ENCODE results near the gene PYCR2. TPM values are rescaled to one million over a fixed set of nuclear protein-coding genes. Genes with fewer than 3 reads are reported as not detected.

Gene PYCR2
- total RNA-seq, 1 donor from 2014 or later = 38.1 TPM

DNA sequence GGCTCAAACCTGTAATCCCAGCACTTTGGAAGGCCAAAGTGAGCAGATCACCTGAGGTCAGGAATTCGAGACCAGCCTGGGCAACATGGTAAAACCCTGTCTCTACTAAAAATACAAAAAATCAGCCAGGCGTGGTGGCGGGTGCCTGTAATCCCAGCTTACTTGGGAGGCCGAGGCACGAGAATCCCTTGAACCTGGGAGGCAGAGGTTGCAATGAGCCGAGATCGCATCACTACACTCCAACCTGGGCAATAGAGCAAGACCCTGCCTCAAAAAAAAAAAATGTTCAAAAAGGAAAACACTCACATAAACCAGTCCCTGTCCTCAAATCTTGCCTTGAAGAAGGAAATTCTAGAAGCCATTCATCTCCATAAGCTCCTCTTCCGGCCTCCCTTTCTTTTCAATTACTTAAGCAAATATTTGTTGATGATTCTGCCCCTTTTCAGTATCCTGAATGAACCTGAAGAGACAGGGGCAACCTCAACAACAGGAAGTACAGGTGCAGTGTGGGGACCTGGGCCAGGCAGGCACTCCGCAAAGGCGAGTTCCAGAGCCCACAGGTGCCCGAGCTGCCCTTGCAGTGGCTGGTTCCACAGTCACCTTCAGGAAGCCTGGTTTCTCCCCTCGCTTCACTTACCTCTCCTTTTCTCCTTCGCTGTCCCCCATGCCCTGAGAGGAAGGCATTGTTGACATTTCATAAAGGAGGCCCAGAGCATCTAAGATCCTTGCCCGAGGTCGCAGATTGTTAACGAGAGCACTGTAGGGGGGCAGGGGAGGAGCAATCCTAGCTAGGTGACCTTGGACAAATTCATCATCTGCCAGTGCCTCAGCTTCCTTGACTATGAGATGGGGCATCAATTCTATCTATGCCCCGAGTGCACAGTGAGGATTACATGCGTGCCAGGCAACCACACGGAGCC is 26.2 kb downstream of the PYCR2 start:
- Mint-ChIP-seq H3K36me3 (ENCODE audit: low read depth, unreplicated experiment) (peaks cover 1% of the 10 kb centered on the region), H3K4me3 (ENCODE audit: unreplicated experiment) (no peak overlapping the region), H3K9me3 (ENCODE audit: unreplicated experiment) (no peaks in the 10 kb centered on the region), H3K4me1 (ENCODE audit: low read depth, unreplicated experiment) (peaks cover 7% of the 10 kb centered on the region), H3K27me3 (ENCODE audit: low read depth, unreplicated experiment) (peaks cover 2% of the 10 kb centered on the region), H3K27ac (ENCODE audit: unreplicated experiment) (no peak overlapping the region)
- H3K9ac ChIP-seq (ENCODE audit: low read length) = no peak overlapping the region
- H3K4me3 ChIP-seq (ENCODE audit: insufficient read depth, low read depth, low read length) = no peak overlapping the region
- TF ChIP-seq EZH2 (IDR thresholded peaks at IDR 0.05; ENCODE audit: insufficient read depth, low read length) = no peak
- TF ChIP-seq, protein P1, sequence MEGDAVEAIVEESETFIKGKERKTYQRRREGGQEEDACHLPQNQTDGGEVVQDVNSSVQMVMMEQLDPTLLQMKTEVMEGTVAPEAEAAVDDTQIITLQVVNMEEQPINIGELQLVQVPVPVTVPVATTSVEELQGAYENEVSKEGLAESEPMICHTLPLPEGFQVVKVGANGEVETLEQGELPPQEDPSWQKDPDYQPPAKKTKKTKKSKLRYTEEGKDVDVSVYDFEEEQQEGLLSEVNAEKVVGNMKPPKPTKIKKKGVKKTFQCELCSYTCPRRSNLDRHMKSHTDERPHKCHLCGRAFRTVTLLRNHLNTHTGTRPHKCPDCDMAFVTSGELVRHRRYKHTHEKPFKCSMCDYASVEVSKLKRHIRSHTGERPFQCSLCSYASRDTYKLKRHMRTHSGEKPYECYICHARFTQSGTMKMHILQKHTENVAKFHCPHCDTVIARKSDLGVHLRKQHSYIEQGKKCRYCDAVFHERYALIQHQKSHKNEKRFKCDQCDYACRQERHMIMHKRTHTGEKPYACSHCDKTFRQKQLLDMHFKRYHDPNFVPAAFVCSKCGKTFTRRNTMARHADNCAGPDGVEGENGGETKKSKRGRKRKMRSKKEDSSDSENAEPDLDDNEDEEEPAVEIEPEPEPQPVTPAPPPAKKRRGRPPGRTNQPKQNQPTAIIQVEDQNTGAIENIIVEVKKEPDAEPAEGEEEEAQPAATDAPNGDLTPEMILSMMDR (IDR thresholded peaks at IDR 0.05; ENCODE audit: insufficient read depth, low read depth, low read length) = no peak
- no peaks in the 10 kb centered on the region for H3K9me3 ChIP-seq (ENCODE audit: insufficient read depth, low read depth, low read length)
- H3K27me3 ChIP-seq (ENCODE audit: insufficient read depth, low read length) = no peaks in the 10 kb centered on the region
- FAIRE-seq (no peak), DNase-seq (ENCODE audit: low read depth) (no peak)
- H3K27ac ChIP-seq (ENCODE audit: low read depth, low read length) = no peak overlapping the region
- no peaks in the 10 kb centered on the region for H4K20me1 ChIP-seq (ENCODE audit: insufficient read depth, low read length)
- no peak overlapping the region for H3K4me2 ChIP-seq (ENCODE audit: low read length)
- H2AFZ ChIP-seq (ENCODE audit: low read depth, low read length) = no peak overlapping the region
- no peaks in the 10 kb centered on the region for H3K36me3 ChIP-seq (ENCODE audit: insufficient read depth, low read length)
- peaks cover 6% of the 10 kb centered on the region for H3K4me1 ChIP-seq (ENCODE audit: insufficient read depth, low read length)
- no peaks in the 10 kb centered on the region for H3K79me2 ChIP-seq (ENCODE audit: insufficient read depth, low read length)

DNA sequence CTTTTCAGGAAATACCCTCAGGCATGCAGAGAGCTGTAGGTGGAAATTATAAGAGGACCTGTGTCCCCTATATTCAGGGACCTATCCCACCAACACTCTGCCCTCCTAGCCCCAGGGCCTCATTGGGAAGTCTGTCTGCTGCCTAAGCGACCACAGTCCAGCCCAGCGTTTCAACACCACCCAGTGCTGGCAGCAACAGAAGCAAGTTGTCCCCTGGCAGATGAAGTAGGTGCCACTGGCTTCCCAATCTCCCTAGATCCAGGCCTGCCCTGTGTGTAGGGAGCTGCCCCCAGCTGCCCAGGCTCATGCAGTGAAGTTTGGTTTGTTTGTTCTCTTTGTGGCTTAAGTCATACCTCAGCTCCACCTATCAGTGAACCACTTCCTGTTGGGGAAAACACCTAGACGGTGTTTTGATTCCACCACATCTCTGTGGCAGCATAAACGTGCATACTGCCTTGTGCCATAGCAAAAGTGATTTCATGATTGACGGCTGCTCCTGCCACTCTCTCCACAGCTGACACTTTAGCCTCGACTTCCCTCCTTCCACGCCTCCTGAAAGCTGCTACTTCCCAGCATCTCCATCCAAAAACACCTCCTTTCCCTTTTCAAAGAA is 27.0 kb downstream of the PYCR2 start:
- H3K27me3 Mint-ChIP-seq (ENCODE audit: low read depth, unreplicated experiment) = peaks cover 2% of the 10 kb centered on the region
- FAIRE-seq = no peak
- no peaks in the 10 kb centered on the region for H3K9me3 Mint-ChIP-seq (ENCODE audit: unreplicated experiment)
- Histone ChIP-seq H3K9me3 (ENCODE audit: insufficient read depth, low read depth, low read length) (no peaks in the 10 kb centered on the region), H3K4me3 (ENCODE audit: insufficient read depth, low read depth, low read length) (no peak overlapping the region), H3K4me1 (ENCODE audit: insufficient read depth, low read length) (peaks cover 6% of the 10 kb centered on the region), H3K4me2 (ENCODE audit: low read length) (no peak overlapping the region), H4K20me1 (ENCODE audit: insufficient read depth, low read length) (no peaks in the 10 kb centered on the region), H3K27me3 (ENCODE audit: insufficient read depth, low read length) (no peaks in the 10 kb centered on the region), H3K79me2 (ENCODE audit: insufficient read depth, low read length) (no peaks in the 10 kb centered on the region), H3K36me3 (ENCODE audit: insufficient read depth, low read length) (no peaks in the 10 kb centered on the region), H3K9ac (ENCODE audit: low read length) (no peak overlapping the region), H2AFZ (ENCODE audit: low read depth, low read length) (no peak overlapping the region), H3K27ac (ENCODE audit: low read depth, low read length) (no peak overlapping the region)
- H3K4me1 Mint-ChIP-seq (ENCODE audit: low read depth, unreplicated experiment) = peaks cover 7% of the 10 kb centered on the region
- H3K36me3 Mint-ChIP-seq (ENCODE audit: low read depth, unreplicated experiment) = no peaks in the 10 kb centered on the region
- no peak overlapping the region for H3K27ac Mint-ChIP-seq (ENCODE audit: unreplicated experiment)
- TF ChIP-seq EZH2 (IDR thresholded peaks at IDR 0.05; ENCODE audit: insufficient read depth, low read length) = no peak
- no peak overlapping the region for H3K4me3 Mint-ChIP-seq (ENCODE audit: unreplicated experiment)
- no peak for DNase-seq (ENCODE audit: low read depth)

DNA sequence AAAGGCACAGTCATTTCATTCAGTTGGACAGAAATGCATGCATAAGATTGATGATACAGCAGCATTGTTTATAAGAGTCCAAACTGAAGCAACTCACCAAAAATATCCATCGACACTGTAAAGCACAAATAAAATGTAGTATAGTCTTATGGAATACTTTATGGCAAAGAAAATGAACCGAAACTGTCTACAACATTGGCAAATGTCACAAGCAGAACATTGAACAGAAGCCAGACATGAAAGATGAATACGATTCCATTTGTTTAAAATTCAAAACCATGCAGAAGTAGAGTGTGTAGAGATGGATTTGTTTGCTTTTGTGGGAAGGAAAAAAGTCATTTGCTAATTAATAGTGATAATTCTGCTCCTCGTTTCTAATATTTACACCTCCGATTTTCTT is 27.6 kb downstream of the PYCR2 start:
- no peak overlapping the region for H3K4me2 ChIP-seq (ENCODE audit: low read length)
- no peak overlapping the region for H3K4me3 ChIP-seq (ENCODE audit: insufficient read depth, low read depth, low read length)
- no peak for TF ChIP-seq EZH2 (IDR thresholded peaks at IDR 0.05; ENCODE audit: insufficient read depth, low read length)
- TF ChIP-seq, protein P1 (IDR thresholded peaks at IDR 0.05; ENCODE audit: insufficient read depth, low read depth, low read length) = no peak
- FAIRE-seq = no peak
- H3K4me1 ChIP-seq (ENCODE audit: insufficient read depth, low read length) = peaks cover 6% of the 10 kb centered on the region
- Mint-ChIP-seq H3K9me3 (ENCODE audit: unreplicated experiment) (no peaks in the 10 kb centered on the region), H3K27me3 (ENCODE audit: low read depth, unreplicated experiment) (peaks cover 2% of the 10 kb centered on the region), H3K4me1 (ENCODE audit: low read depth, unreplicated experiment) (peaks cover 7% of the 10 kb centered on the region), H3K4me3 (ENCODE audit: unreplicated experiment) (no peak overlapping the region), H3K27ac (ENCODE audit: unreplicated experiment) (no peak overlapping the region), H3K36me3 (ENCODE audit: low read depth, unreplicated experiment) (no peaks in the 10 kb centered on the region)
- H3K27me3 ChIP-seq (ENCODE audit: insufficient read depth, low read length) = no peaks in the 10 kb centered on the region
- no peak overlapping the region for H3K9ac ChIP-seq (ENCODE audit: low read length)
- H3K9me3 ChIP-seq (ENCODE audit: insufficient read depth, low read depth, low read length) = no peaks in the 10 kb centered on the region
- H3K36me3 ChIP-seq (ENCODE audit: insufficient read depth, low read length) = no peaks in the 10 kb centered on the region
- H4K20me1 ChIP-seq (ENCODE audit: insufficient read depth, low read length) = no peaks in the 10 kb centered on the region
- no peaks in the 10 kb centered on the region for H3K79me2 ChIP-seq (ENCODE audit: insufficient read depth, low read length)
- H3K27ac ChIP-seq (ENCODE audit: low read depth, low read length) = no peak overlapping the region
- no peak overlapping the region for H2AFZ ChIP-seq (ENCODE audit: low read depth, low read length)
- DNase-seq (ENCODE audit: low read depth) = no peak
